ENCODE results near the gene PSME2. TPM values are rescaled to one million over a fixed set of nuclear protein-coding genes. Genes with fewer than 3 reads are reported as not detected.

Gene PSME2
- total and polyA plus RNA-seq, 9 of the 15 experiments (the other 6 are each of a cell fraction or from before 2014, with no cell fraction given), result 111 to 579 (median 159) TPM

DNA sequence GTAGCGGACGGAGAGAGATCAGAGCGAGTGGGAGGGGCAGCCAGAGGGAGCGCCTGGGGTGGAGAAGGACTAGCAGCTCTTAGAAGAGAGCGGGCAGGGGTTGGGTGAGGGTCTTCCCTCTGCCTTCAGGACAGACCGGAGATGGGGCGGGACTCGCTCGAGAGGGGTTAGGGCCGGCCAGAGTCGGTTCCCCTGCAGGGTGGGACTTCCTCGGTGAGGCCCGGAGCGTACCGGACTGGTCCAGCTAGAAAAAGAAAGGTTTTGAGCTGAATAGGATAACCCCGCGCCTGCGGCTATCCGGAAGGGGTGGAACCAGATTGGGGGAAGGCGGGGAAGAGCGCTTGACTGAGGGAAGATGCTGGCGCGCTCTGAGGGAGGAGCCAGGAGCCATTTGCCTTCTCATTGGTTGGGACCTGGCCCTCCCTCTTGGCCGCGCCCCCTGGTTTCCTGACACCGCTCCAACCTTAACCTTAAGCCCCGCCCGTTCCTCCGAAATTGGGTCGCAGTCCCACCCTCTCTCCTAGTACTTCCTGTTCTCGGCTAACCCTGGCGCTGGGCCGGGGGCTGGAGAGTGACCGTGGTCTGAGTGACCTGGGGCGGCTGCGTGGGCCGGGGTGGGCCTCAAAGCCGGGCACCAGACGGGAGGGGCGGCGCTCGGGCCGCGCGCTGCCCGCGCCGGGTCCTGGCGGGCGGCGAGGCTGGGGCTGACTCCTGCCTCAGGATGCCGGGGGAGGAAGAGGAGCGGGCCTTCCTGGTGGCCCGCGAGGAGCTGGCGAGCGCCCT lies 759 bp upstream of the PSME2 start, which contains the start of gene RNF31 (continued):
- TF ChIP-seq C11orf30 (IDR thresholded peaks at IDR 0.05; ENCODE audit: low read depth), result no peak
- TF ChIP-seq, protein P1, sequence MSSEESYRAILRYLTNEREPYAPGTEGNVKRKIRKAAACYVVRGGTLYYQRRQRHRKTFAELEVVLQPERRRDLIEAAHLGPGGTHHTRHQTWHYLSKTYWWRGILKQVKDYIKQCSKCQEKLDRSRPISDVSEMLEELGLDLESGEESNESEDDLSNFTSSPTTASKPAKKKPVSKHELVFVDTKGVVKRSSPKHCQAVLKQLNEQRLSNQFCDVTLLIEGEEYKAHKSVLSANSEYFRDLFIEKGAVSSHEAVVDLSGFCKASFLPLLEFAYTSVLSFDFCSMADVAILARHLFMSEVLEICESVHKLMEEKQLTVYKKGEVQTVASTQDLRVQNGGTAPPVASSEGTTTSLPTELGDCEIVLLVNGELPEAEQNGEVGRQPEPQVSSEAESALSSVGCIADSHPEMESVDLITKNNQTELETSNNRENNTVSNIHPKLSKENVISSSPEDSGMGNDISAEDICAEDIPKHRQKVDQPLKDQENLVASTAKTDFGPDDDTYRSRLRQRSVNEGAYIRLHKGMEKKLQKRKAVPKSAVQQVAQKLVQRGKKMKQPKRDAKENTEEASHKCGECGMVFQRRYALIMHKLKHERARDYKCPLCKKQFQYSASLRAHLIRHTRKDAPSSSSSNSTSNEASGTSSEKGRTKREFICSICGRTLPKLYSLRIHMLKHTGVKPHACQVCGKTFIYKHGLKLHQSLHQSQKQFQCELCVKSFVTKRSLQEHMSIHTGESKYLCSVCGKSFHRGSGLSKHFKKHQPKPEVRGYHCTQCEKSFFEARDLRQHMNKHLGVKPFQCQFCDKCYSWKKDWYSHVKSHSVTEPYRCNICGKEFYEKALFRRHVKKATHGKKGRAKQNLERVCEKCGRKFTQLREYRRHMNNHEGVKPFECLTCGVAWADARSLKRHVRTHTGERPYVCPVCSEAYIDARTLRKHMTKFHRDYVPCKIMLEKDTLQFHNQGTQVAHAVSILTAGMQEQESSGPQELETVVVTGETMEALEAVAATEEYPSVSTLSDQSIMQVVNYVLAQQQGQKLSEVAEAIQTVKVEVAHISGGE (CRISPR knock-in tag; IDR thresholded peaks at IDR 0.05), result no peak; a peak in 1 of 6 replicates
- TF ChIP-seq MYNN (IDR thresholded peaks at IDR 0.05), result no peak
- TF ChIP-seq MYNN (CRISPR knock-in tag; IDR thresholded peaks at IDR 0.05), result no peak
- TF ChIP-seq RAD21 (CRISPR knock-in tag; conservative IDR thresholded peaks at IDR 0.05 in 1 of 2, IDR thresholded peaks at IDR 0.05 in 1 of 2), result no peak
- peak; percentile 20; the same call in 1 of the 2 replicates for TF ChIP-seq RB1 (IDR thresholded peaks at IDR 0.05; ENCODE audit: low read depth)
- no peak for TF ChIP-seq ZNF354B (CRISPR knock-in tag; IDR thresholded peaks at IDR 0.05)
- no peak for TF ChIP-seq GATAD2A (IDR thresholded peaks at IDR 0.05)
- no peak for TF ChIP-seq EWSR1 (IDR thresholded peaks at IDR 0.05; ENCODE audit: borderline replicate concordance, low read depth, partially characterized antibody)
- TF ChIP-seq ZEB2 (IDR thresholded peaks at IDR 0.05), result no peak
- TF ChIP-seq ZKSCAN3 (CRISPR knock-in tag; IDR thresholded peaks at IDR 0.05), result no peak
- no peak for TF ChIP-seq ZBTB12 (CRISPR knock-in tag; IDR thresholded peaks at IDR 0.05)
- TF ChIP-seq, protein P2, sequence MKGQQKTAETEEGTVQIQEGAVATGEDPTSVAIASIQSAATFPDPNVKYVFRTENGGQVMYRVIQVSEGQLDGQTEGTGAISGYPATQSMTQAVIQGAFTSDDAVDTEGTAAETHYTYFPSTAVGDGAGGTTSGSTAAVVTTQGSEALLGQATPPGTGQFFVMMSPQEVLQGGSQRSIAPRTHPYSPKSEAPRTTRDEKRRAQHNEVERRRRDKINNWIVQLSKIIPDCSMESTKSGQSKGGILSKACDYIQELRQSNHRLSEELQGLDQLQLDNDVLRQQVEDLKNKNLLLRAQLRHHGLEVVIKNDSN (CRISPR knock-in tag; IDR thresholded peaks at IDR 0.05), result no peak
- TF ChIP-seq TCF7 (IDR thresholded peaks at IDR 0.05; ENCODE audit: borderline replicate concordance), result no peak
- peak; percentile 61 for TF ChIP-seq ELF1 (tag; IDR thresholded peaks at IDR 0.05)
- no peak; the same call in 1 of the 2 replicates for TF ChIP-seq ATF7 (IDR thresholded peaks at IDR 0.05)
- no peak for TF ChIP-seq TCF7L2 (IDR thresholded peaks at IDR 0.05; ENCODE audit: low read depth, low read length)
- peak; percentile 67 for TF ChIP-seq NFYB (IDR thresholded peaks at IDR 0.05; ENCODE audit: extremely low read depth, insufficient read length)
- TF ChIP-seq ZSCAN32 (CRISPR knock-in tag; IDR thresholded peaks at IDR 0.05), result no peak
- TF ChIP-seq LEF1 (IDR thresholded peaks at IDR 0.05), result no peak
- no peak for TF ChIP-seq PYGO2 (tag; IDR thresholded peaks at IDR 0.05)
- TF ChIP-seq ZNF398 (CRISPR knock-in tag; IDR thresholded peaks at IDR 0.05), result no peak
- no peak for TF ChIP-seq PTBP1 (IDR thresholded peaks at IDR 0.05; ENCODE audit: low read depth, low read length)

Measured in K562 (cell line).